Stomach (tissue), 9 donors: ENCODE data around the gene KRTAP5-4. TPM values are rescaled to one million over a fixed set of nuclear protein-coding genes. Genes with fewer than 3 reads are reported as not detected.

ENCODE experiments used
- DNase-seq, 2 donors: peaks; one replicate each; pipeline versions ENCODE4 v3.0.0 to v3.0.0-alpha.2; 2013 to 2019
- H3K27ac ChIP-seq, 5 donors: fragments of 200-600 bp in 4 of 5; sonication (generic) in 4 of 5; one replicate each; pipeline ENCODE4 v1.5.1; 2013 to 2019; ENCODE audit warnings: mild to moderate bottlenecking in 1 of 5, moderate library complexity in 1 of 5
- H3K27me3 ChIP-seq, 3 donors: fragments of 200-600 bp; sonication (generic); one replicate each; pipeline ENCODE4 v1.5.1; 2017 to 2019; ENCODE audit warnings: mixed run types in 1 of 3
- H3K36me3 ChIP-seq, 4 donors: fragments of 200-600 bp; sonication (generic); 1 replicate in 3 of 4; 2 replicates in 1 of 4; pipeline ENCODE4 v1.5.1; 2016 to 2019
- H3K4me1 ChIP-seq, 4 donors: fragments of 200-600 bp; sonication (generic); one replicate each; pipeline ENCODE4 v1.5.1; 2016 to 2019
- H3K4me3 ChIP-seq, 4 donors: fragments of 200-600 bp; sonication (generic) in 3 of 4; one replicate each; pipeline ENCODE4 v1.5.1; 2016 to 2019; ENCODE audit warnings: mild to moderate bottlenecking in 1 of 4
- H3K9me3 ChIP-seq, 4 donors: fragments of 200-600 bp; sonication (generic); one replicate each; pipeline ENCODE4 v1.5.1; 2016 to 2019
- EP300 ChIP-seq: sonication (generic); formaldehyde crosslinking; IDR thresholded peaks from one replicate; pipeline ENCODE4 v1.6.1; 2017; ENCODE audit warnings: antibody characterized with exemption
- POLR2A ChIP-seq, 4 donors: fragments of 450-650 bp; IDR thresholded peaks; one replicate each; pipeline ENCODE4 v1.6.1; 2016; ENCODE audit warnings: antibody characterized with exemption in 4 of 4, control low read depth in 2 of 4, mild to moderate bottlenecking in 1 of 4, moderate library complexity in 1 of 4
- POLR2AphosphoS5 ChIP-seq, 3 donors: sonication (generic); formaldehyde crosslinking; IDR thresholded peaks; one replicate each; pipeline ENCODE4 v1.6.1; 2016; ENCODE audit warnings: antibody characterized with exemption in 3 of 3
- WGBS, 5 donors: extraction: QIAGEN DNeasy Blood & Tissue Kit in 3 of 5; methylation state at CpG; one replicate each; pipeline versions ENCODE4 v1.1.5 to v1.1.7; 2013 to 2018; 5-methylcytosine and 5-hydroxymethylcytosine counted together
- intact Hi-C: fragments of 100-400 bp; cut with DNase I; formaldehyde crosslinking; loops from one replicate; pipeline ENCODE4 v1.15.1; 2023; ENCODE audit warnings: low total_unique reads
- polyA plus RNA-seq, 3 donors: library from polyadenylated mRNA; stranded (reverse); fragments of 200-250 nt; gene quantifications; one replicate each; pipeline ENCODE4 v1.2.3, GENCODE V29; 2013
- total RNA-seq, 5 donors: library from RNA; depleted of rRNA; stranded (reverse); fragments of >200 nt; gene quantifications; one replicate each; pipeline versions ENCODE4 v1.1.0 to v1.2.3, GENCODE V29; 2014 to 2016
- TF ChIP-seq, protein P1 (sequence below), 7 experiments: fragments of 450-650 bp in 4 of 7; fragments of 200-600 bp in 3 of 7; sonication (generic) in 3 of 7; IDR thresholded peaks; one replicate each; pipeline ENCODE4 v1.5.1; 2016 to 2019; ENCODE audit warnings: antibody characterized with exemption in 7 of 7, control low read depth in 2 of 7, mild to moderate bottlenecking in 1 of 7
- donor health status: healthy with polysubstance abuse.
- donor health status: Bipolar disorder and iron deficiency.
- donor health status: healthy.

Gene KRTAP5-4
- total and polyA plus RNA-seq, 8 donors = not detected

GRCh38 chr11:1655168-1656060 is 33.5 kb upstream of the KRTAP5-4 start:
- H3K4me3 ChIP-seq = no peak overlapping the region
- H3K27ac ChIP-seq = no peak overlapping the region
- DNase-seq = no peak
- intact Hi-C loops = loop anchor here (10.0 kb wide), 1 partner anchor 499 kb away; no protein-coding TSS in a partner anchor
- 73 to 83% (median 80%) methylated on average over 16 to 26 of the region's 26 CpGs for WGBS, 5 donors
- H3K27me3 ChIP-seq = peaks cover 0 to 53% (median 18%) of the 10 kb centered on the region in 3 donors
- peaks cover 3 to 9% (median 4%) of the 10 kb centered on the region in 4 donors for H3K4me1 ChIP-seq
- no peaks in the 10 kb centered on the region for H3K9me3 ChIP-seq
- TF ChIP-seq EP300 = no peak
- H3K36me3 ChIP-seq = no peaks in the 10 kb centered on the region

- H3K27me3 ChIP-seq = peaks cover 0 to 44% (median 18%) of the 10 kb centered on the region in 3 donors
- no peaks in the 10 kb centered on the region for H3K9me3 ChIP-seq
- DNase-seq = peak in 1 of 2 donors; percentile 46
- TF ChIP-seq EP300 = no peak
- TF ChIP-seq, protein P1, sequence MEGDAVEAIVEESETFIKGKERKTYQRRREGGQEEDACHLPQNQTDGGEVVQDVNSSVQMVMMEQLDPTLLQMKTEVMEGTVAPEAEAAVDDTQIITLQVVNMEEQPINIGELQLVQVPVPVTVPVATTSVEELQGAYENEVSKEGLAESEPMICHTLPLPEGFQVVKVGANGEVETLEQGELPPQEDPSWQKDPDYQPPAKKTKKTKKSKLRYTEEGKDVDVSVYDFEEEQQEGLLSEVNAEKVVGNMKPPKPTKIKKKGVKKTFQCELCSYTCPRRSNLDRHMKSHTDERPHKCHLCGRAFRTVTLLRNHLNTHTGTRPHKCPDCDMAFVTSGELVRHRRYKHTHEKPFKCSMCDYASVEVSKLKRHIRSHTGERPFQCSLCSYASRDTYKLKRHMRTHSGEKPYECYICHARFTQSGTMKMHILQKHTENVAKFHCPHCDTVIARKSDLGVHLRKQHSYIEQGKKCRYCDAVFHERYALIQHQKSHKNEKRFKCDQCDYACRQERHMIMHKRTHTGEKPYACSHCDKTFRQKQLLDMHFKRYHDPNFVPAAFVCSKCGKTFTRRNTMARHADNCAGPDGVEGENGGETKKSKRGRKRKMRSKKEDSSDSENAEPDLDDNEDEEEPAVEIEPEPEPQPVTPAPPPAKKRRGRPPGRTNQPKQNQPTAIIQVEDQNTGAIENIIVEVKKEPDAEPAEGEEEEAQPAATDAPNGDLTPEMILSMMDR (IDR thresholded peaks at IDR 0.05) = no peak
- no peak for TF ChIP-seq POLR2AphosphoS5 (IDR thresholded peaks at IDR 0.05)
- TF ChIP-seq POLR2A (IDR thresholded peaks at IDR 0.05) = no peak
- peaks cover 3 to 9% (median 4%) of the 10 kb centered on the region in 4 donors for H3K4me1 ChIP-seq
- H3K4me3 ChIP-seq = no peak overlapping the region
- intact Hi-C loops = loop anchor here (10.0 kb wide), 1 partner anchor 500 kb away; no protein-coding TSS in a partner anchor
- no peaks in the 10 kb centered on the region for H3K36me3 ChIP-seq
- WGBS, 5 donors = 48 to 64% (median 52%) methylated on average over 19 to 21 of the region's 21 CpGs
- H3K27ac ChIP-seq = no peak overlapping the region
Measured at GRCh38 chr11:1654388-1655167, 32.6 kb upstream of the KRTAP5-4 start.

DNA sequence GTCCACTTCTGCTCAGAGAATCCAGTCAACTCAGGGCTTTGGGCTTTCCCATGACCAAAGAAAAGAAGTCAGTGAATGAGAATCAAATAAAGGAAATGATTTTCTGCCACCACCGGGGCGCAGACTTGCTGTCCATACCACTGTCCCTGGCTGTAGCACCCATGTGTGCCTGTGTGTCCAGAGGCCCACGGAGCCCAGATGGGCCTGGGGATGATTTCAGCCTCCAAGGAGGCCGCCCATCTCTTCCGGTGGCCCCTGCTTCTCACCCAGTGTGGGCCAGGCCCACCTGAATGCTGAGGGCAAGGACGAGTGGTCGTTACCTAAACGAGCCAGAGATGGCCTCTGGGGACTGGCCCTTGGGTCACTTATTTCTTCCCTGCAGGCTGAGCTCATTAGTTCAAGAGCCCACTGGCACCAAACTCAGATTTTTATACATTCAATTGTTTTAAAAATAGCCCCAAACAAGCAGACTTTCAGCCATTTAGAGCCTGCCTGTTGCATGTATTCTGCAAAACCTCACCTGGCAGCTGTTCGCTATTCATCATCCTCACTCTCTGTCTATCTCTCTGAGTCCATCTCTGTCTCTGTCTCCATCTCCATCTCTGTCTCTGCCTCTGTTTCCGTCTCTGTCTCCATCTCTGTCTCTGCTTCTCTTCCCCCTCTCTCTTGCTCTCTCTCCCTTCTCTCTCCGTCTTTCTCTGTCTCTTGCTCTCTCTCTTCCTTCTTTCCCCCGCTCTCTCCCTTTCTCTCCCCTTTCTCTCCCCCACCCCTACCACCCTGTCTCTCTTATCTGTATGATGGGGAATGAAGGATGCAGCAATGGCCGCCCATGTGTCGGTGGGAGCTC is 31.8 kb upstream of the KRTAP5-4 start:
- no peak for DNase-seq
- Histone ChIP-seq H3K27me3 (peaks cover 0 to 44% (median 18%) of the 10 kb centered on the region in 3 donors), H3K4me1 (peaks cover 3 to 9% (median 4%) of the 10 kb centered on the region in 4 donors), H3K9me3 (no peaks in the 10 kb centered on the region), H3K36me3 (no peaks in the 10 kb centered on the region), H3K4me3 (no peak overlapping the region), H3K27ac (no peak overlapping the region)
- intact Hi-C loops = loop anchor here (10.0 kb wide), 1 partner anchor 501 kb away; no protein-coding TSS in a partner anchor
- TF ChIP-seq, protein P1 (IDR thresholded peaks at IDR 0.05) = no peak
- TF ChIP-seq POLR2A (IDR thresholded peaks at IDR 0.05) (no peak), EP300 (no peak), POLR2AphosphoS5 (IDR thresholded peaks at IDR 0.05) (no peak)
- 75 to 86% (median 84%) methylated on average over 14 of the region's 14 CpGs for WGBS, 5 donors

- TF ChIP-seq, protein P1 (IDR thresholded peaks at IDR 0.05) = peak in 5 of 7 experiments; percentile 91 to 99 (median 95)
- no peak for TF ChIP-seq POLR2AphosphoS5 (IDR thresholded peaks at IDR 0.05)
- peaks cover 3 to 9% (median 4%) of the 10 kb centered on the region in 4 donors for H3K4me1 ChIP-seq
- H3K9me3 ChIP-seq = no peaks in the 10 kb centered on the region
- H3K36me3 ChIP-seq = no peaks in the 10 kb centered on the region
- peaks cover 0 to 44% (median 18%) of the 10 kb centered on the region in 3 donors for H3K27me3 ChIP-seq
- DNase-seq = peak; percentile 83 to 86
- no peak overlapping the region for H3K27ac ChIP-seq
- intact Hi-C loops = loop anchor here (10.0 kb wide), 1 partner anchor 502 kb away; no protein-coding TSS in a partner anchor
- 24 to 39% (median 33%) methylated on average over 6 to 34 of the region's 34 CpGs for WGBS, 5 donors
- H3K4me3 ChIP-seq = no peak overlapping the region
Measured at GRCh38 chr11:1652771-1653540, 31.0 kb upstream of the KRTAP5-4 start.
